Body of pancreas (tissue), 4 donors: Measurements from ENCODE around the gene BAAT. TPM values are rescaled to one million over a fixed set of nuclear protein-coding genes. Genes with fewer than 3 reads are reported as not detected.

ENCODE experiments used
- ATAC-seq: fragments of 150-250 bp; one replicate; pipeline ENCODE4 v1.9.1; 2016
- DNase-seq, 4 donors: peaks; one replicate each; pipeline ENCODE4 v3.0.0-alpha.2; 2019
- H3K27ac ChIP-seq, 4 donors: fragments of 200-600 bp; sonication (generic); 1 replicate in 3 of 4; 2 replicates in 1 of 4; pipeline versions ENCODE4 v1.5.1 to v1.6.1; 2016 to 2019; ENCODE audit warnings: mild to moderate bottlenecking in 1 of 4, mixed read lengths in 1 of 4, moderate library complexity in 1 of 4
- H3K27me3 ChIP-seq, 2 donors: fragments of 200-600 bp; sonication (generic); one replicate each; pipeline ENCODE4 v1.6.0; 2016; ENCODE audit warnings: mild to moderate bottlenecking in 1 of 2
- H3K36me3 ChIP-seq, 2 donors: fragments of 200-600 bp; sonication (generic); replicated peaks in 1 of 2; 2 replicates each; pipeline ENCODE4 v1.5.1; 2016; ENCODE audit warnings: low read depth in 2 of 2; ENCODE audit not compliant: insufficient read depth in 1 of 2
- H3K4me1 ChIP-seq: fragments of 200-600 bp; sonication (generic); one replicate; pipeline ENCODE4 v1.6.0; 2016
- H3K4me3 ChIP-seq, 2 donors: fragments of 200-600 bp; sonication (generic); 1 replicate in 1 of 2; 2 replicates in 1 of 2; pipeline ENCODE4 v1.5.1; 2016 to 2019
- H3K9me3 ChIP-seq, 3 donors: fragments of 200-600 bp; sonication (generic); 1 replicate in 2 of 3; 2 replicates in 1 of 3; pipeline ENCODE4 v1.5.1; 2016
- POLR2A ChIP-seq, 3 donors: fragments of 450-650 bp; IDR thresholded peaks; one replicate each; pipeline ENCODE4 v1.6.1; 2016; ENCODE audit warnings: antibody characterized with exemption in 3 of 3, mild to moderate bottlenecking in 2 of 3
- WGBS, 2 donors: methylation state at CpG; one replicate each; pipeline ENCODE4 v1.1.5; 2017; 5-methylcytosine and 5-hydroxymethylcytosine counted together
- intact Hi-C: fragments of 100-400 bp; cut with DNase I; formaldehyde crosslinking; loops from one replicate; pipeline ENCODE4 v1.15.1; 2023
- total RNA-seq, 2 donors: library from RNA; depleted of rRNA; stranded (reverse); fragments of >200 nt; gene quantifications; one replicate each; pipeline ENCODE4 v1.1.0, GENCODE V29; 2016
- TF ChIP-seq, protein P1 (sequence below), 7 experiments: fragments of 450-650 bp in 4 of 7; fragments of 200-600 bp in 3 of 7; sonication (generic) in 3 of 7; IDR thresholded peaks; one replicate each; pipeline ENCODE4 v1.5.1; 2016 to 2019; ENCODE audit warnings: antibody characterized with exemption in 7 of 7

BAAT gene
- total RNA-seq, 2 donors from 2014 or later, result 1.0 to 2.6 TPM

- 72 to 82% methylated on average over 3 of the region's 3 CpGs for WGBS, 2 donors
- peaks cover 12% of the 10 kb centered on the region for H3K4me1 ChIP-seq
- intact Hi-C loops, result no loop called here
- H3K27me3 ChIP-seq, result no peaks in the 10 kb centered on the region
- H3K4me3 ChIP-seq, result no peak overlapping the region
- H3K9me3 ChIP-seq, result no peaks in the 10 kb centered on the region
- H3K36me3 ChIP-seq, result no peaks in the 10 kb centered on the region
- H3K27ac ChIP-seq, result no peak overlapping the region
- DNase-seq (no peak), ATAC-seq (no peak)
- TF ChIP-seq, protein P1, sequence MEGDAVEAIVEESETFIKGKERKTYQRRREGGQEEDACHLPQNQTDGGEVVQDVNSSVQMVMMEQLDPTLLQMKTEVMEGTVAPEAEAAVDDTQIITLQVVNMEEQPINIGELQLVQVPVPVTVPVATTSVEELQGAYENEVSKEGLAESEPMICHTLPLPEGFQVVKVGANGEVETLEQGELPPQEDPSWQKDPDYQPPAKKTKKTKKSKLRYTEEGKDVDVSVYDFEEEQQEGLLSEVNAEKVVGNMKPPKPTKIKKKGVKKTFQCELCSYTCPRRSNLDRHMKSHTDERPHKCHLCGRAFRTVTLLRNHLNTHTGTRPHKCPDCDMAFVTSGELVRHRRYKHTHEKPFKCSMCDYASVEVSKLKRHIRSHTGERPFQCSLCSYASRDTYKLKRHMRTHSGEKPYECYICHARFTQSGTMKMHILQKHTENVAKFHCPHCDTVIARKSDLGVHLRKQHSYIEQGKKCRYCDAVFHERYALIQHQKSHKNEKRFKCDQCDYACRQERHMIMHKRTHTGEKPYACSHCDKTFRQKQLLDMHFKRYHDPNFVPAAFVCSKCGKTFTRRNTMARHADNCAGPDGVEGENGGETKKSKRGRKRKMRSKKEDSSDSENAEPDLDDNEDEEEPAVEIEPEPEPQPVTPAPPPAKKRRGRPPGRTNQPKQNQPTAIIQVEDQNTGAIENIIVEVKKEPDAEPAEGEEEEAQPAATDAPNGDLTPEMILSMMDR (IDR thresholded peaks at IDR 0.05), result no peak
Measured at GRCh38 chr9:101427957-101428655, 43.3 kb upstream of the BAAT start.

GRCh38 chr9:101427358-101427757, 42.6 kb upstream of the BAAT start:
- ATAC-seq (no peak), DNase-seq (no peak)
- WGBS, 2 donors, result 93% methylated on average over 8 of the region's 8 CpGs
- TF ChIP-seq POLR2A (IDR thresholded peaks at IDR 0.05), result no peak
- TF ChIP-seq, protein P1 (IDR thresholded peaks at IDR 0.05), result no peak
- Histone ChIP-seq H3K27me3 (no peaks in the 10 kb centered on the region), H3K4me1 (peaks cover 12% of the 10 kb centered on the region), H3K27ac (no peak overlapping the region), H3K4me3 (no peak overlapping the region), H3K9me3 (no peaks in the 10 kb centered on the region), H3K36me3 (no peaks in the 10 kb centered on the region)
- intact Hi-C loops, result no loop called here

- intact Hi-C loops, result no loop called here
- TF ChIP-seq POLR2A (IDR thresholded peaks at IDR 0.05), result no peak
- TF ChIP-seq, protein P1 (IDR thresholded peaks at IDR 0.05), result no peak
- Histone ChIP-seq H3K36me3 (no peaks in the 10 kb centered on the region), H3K27ac (peak overlapping the region in 3 of 4 donors; percentile 19 to 51 (median 29)), H3K27me3 (no peaks in the 10 kb centered on the region), H3K4me1 (peaks cover 57% of the 10 kb centered on the region), H3K9me3 (no peaks in the 10 kb centered on the region), H3K4me3 (no peak overlapping the region)
- ATAC-seq (peak; percentile 84), DNase-seq (peak; percentile 74 to 85 (median 80))
- WGBS, 2 donors, result 22 to 28% methylated on average over 5 of the region's 5 CpGs
Measured at GRCh38 chr9:101421653-101422065, 36.9 kb upstream of the BAAT start.

- Histone ChIP-seq H3K36me3 (no peaks in the 10 kb centered on the region), H3K4me1 (peaks cover 57% of the 10 kb centered on the region), H3K9me3 (no peaks in the 10 kb centered on the region), H3K4me3 (no peak overlapping the region), H3K27ac (no peak overlapping the region), H3K27me3 (no peaks in the 10 kb centered on the region)
- WGBS, 2 donors, result 68 to 82% methylated on average over 2 of the region's 2 CpGs
- intact Hi-C loops, result no loop called here
- no peak for DNase-seq
- TF ChIP-seq POLR2A (IDR thresholded peaks at IDR 0.05), result no peak
- no peak for ATAC-seq
Measured at GRCh38 chr9:101419863-101420262, 35.1 kb upstream of the BAAT start.

- Histone ChIP-seq H3K27me3 (no peaks in the 10 kb centered on the region), H3K4me1 (peaks cover 57% of the 10 kb centered on the region), H3K4me3 (no peak overlapping the region), H3K9me3 (no peaks in the 10 kb centered on the region), H3K27ac (peak overlapping the region in 1 of 4 donors; percentile 27), H3K36me3 (no peaks in the 10 kb centered on the region)
- WGBS, 2 donors, result 64 to 65% methylated on average over 7 of the region's 7 CpGs
- TF ChIP-seq POLR2A (IDR thresholded peaks at IDR 0.05), result no peak
- TF ChIP-seq, protein P1 (IDR thresholded peaks at IDR 0.05), result no peak
- intact Hi-C loops, result no loop called here
- DNase-seq (no peak), ATAC-seq (no peak)
Measured at GRCh38 chr9:101418518-101419430, 34.0 kb upstream of the BAAT start.
